ENCODE results near the gene RNFT2. TPM values are rescaled to one million over a fixed set of nuclear protein-coding genes. Genes with fewer than 3 reads are reported as not detected.

The RNFT2 gene
- polyA plus RNA-seq, 1 donor (not counting 4 experiments of a cell fraction or from before 2014, with no cell fraction given), result 0.96 TPM

DNA sequence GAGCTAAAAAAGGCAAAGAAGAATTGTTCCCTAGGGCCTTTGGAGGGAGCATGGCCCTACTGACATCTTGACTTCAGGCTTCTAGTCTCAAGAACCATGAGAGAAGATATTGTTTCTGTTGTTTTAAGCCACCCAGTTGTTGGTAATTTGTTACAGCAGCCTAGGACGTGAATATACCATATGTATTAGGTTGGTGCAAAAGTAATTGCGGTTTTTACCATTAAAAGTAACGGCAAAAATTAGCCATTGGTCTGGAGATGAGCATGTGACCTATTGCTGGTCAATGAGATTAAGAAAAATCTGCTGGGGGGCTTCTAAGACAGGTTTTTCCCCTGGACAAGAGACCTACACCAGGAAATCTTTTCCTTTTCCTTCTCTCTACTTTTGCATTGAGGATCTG is 152.9 kb downstream of the RNFT2 start:
- TF ChIP-seq EZH2 (IDR thresholded peaks at IDR 0.05; ENCODE audit: low read length) (no peak), CTCF (optimal IDR thresholded peaks at IDR 0.05 in 1 of 3, IDR thresholded peaks at IDR 0.05 in 1 of 3, conservative IDR thresholded peaks at IDR 0.05 in 1 of 3; ENCODE audit: extremely low read depth in 1 of 3, insufficient read depth in 2 of 3, low read length in 3 of 3) (no peak)
- H3K4me2 ChIP-seq (ENCODE audit: control insufficient read depth, extremely low read depth, insufficient read depth, low read depth, low read length), result no peak overlapping the region
- no peaks in the 10 kb centered on the region for H3K9me3 ChIP-seq (ENCODE audit: control insufficient read depth, low read depth, low read length)
- no peak for FAIRE-seq
- no peaks in the 10 kb centered on the region for H3K4me1 ChIP-seq (ENCODE audit: control insufficient read depth, extremely low read depth, insufficient read depth, low read length)
- H3K9me1 ChIP-seq (ENCODE audit: control insufficient read depth, extremely low read depth, insufficient read depth, low read length), result no peaks in the 10 kb centered on the region
- H4K20me1 ChIP-seq (ENCODE audit: control insufficient read depth, extremely low read depth, insufficient read depth, low read length), result no peaks in the 10 kb centered on the region
- H2AFZ ChIP-seq (ENCODE audit: control insufficient read depth, low read length), result no peak overlapping the region
- dilution Hi-C loops (cut with MboI; ENCODE audit: extremely low pct_ligation_motif_present, low sequenced_read_pairs), result no loop called here
- no peaks in the 10 kb centered on the region for H3K36me3 ChIP-seq (ENCODE audit: control insufficient read depth in 2 of 2, extremely low read depth in 1 of 2, insufficient read depth in 2 of 2, low read length in 2 of 2)
- no peak overlapping the region for H3K27ac ChIP-seq (ENCODE audit: control insufficient read depth, insufficient read depth, low read length)
- no peaks in the 10 kb centered on the region for H3K79me2 ChIP-seq (ENCODE audit: control insufficient read depth, insufficient read depth, low read length)
- H3K27me3 ChIP-seq (ENCODE audit: control insufficient read depth, extremely low read depth, insufficient read depth, low read length), result no peaks in the 10 kb centered on the region
- H3K9ac ChIP-seq (ENCODE audit: control insufficient read depth, extremely low read depth, insufficient read depth, low read length), result no peak overlapping the region
- H3K4me3 ChIP-seq (ENCODE audit: control insufficient read depth in 2 of 3, extremely low read depth in 1 of 3, insufficient read depth in 2 of 3, low read depth in 1 of 3, low read length in 3 of 3), result no peak overlapping the region
- no peak for DNase-seq (ENCODE audit: low read depth, low spot score)

GRCh38 chr12:116892349-116893140 is 154.4 kb downstream of the RNFT2 start:
- Histone ChIP-seq H3K27ac (ENCODE audit: control insufficient read depth, insufficient read depth, low read length) (no peak overlapping the region), H3K4me3 (ENCODE audit: control insufficient read depth in 2 of 3, extremely low read depth in 1 of 3, insufficient read depth in 2 of 3, low read depth in 1 of 3, low read length in 3 of 3) (no peak overlapping the region), H3K36me3 (ENCODE audit: control insufficient read depth in 2 of 2, extremely low read depth in 1 of 2, insufficient read depth in 2 of 2, low read length in 2 of 2) (no peaks in the 10 kb centered on the region), H4K20me1 (ENCODE audit: control insufficient read depth, extremely low read depth, insufficient read depth, low read length) (no peaks in the 10 kb centered on the region), H3K9me3 (ENCODE audit: control insufficient read depth, low read depth, low read length) (no peaks in the 10 kb centered on the region), H2AFZ (ENCODE audit: control insufficient read depth, low read length) (no peak overlapping the region), H3K4me2 (ENCODE audit: control insufficient read depth, extremely low read depth, insufficient read depth, low read depth, low read length) (no peak overlapping the region), H3K9me1 (ENCODE audit: control insufficient read depth, extremely low read depth, insufficient read depth, low read length) (no peaks in the 10 kb centered on the region), H3K27me3 (ENCODE audit: control insufficient read depth, extremely low read depth, insufficient read depth, low read length) (no peaks in the 10 kb centered on the region), H3K9ac (ENCODE audit: control insufficient read depth, extremely low read depth, insufficient read depth, low read length) (no peak overlapping the region), H3K4me1 (ENCODE audit: control insufficient read depth, extremely low read depth, insufficient read depth, low read length) (no peaks in the 10 kb centered on the region), H3K79me2 (ENCODE audit: control insufficient read depth, insufficient read depth, low read length) (no peaks in the 10 kb centered on the region)
- FAIRE-seq (no peak), DNase-seq (ENCODE audit: low read depth, low spot score) (no peak)
- TF ChIP-seq EZH2 (IDR thresholded peaks at IDR 0.05; ENCODE audit: low read length) (no peak), CTCF (optimal IDR thresholded peaks at IDR 0.05 in 1 of 3, IDR thresholded peaks at IDR 0.05 in 1 of 3, conservative IDR thresholded peaks at IDR 0.05 in 1 of 3; ENCODE audit: extremely low read depth in 1 of 3, insufficient read depth in 2 of 3, low read length in 3 of 3) (no peak)
- dilution Hi-C loops (cut with MboI; ENCODE audit: extremely low pct_ligation_motif_present, low sequenced_read_pairs), result no loop called here

All from keratinocyte (primary cell).